K562 (cell line): ENCODE measurements around the gene HS3ST3A1. TPM values are rescaled to one million over a fixed set of nuclear protein-coding genes. Genes with fewer than 3 reads are reported as not detected.
A peak's percentile ranks its signal among the peaks of the same experiment; 100 is the strongest.

Experiments used
- ATAC-seq: fragments of 200-7000 bp; cut with Tn5 transposase; 3 replicates; pipeline ENCODE4 v1.9.1; 2020; ENCODE audit warnings: moderate library complexity
- BruUV-seq: library from RNA; stranded (reverse); fragments of 400-500 nt; replicated peaks from 2 replicates; lab custom pipeline; 2021; lab: Mats Ljungman, UMichigan
- CTCF ChIA-PET: fragments of 300-600 bp; formaldehyde crosslinking; extraction: SDS; loops from one replicate; lab custom pipeline; 2021; ENCODE audit warnings: low intra/inter-chr PET ratio; lab: Yijun Ruan, JAX
- POLR2A ChIA-PET: fragments of 300-600, 350-650 bp; sonication (Branson Sonifier 250); formaldehyde crosslinking; extraction: SDS; loops from one replicate; lab custom pipeline; 2021; ENCODE audit warnings: antibody characterized with exemption, inconsistent platforms; lab: Yijun Ruan, JAX
- DNase-seq, 4 experiments: peaks; one replicate each; pipeline versions ENCODE4 v3.0.0 to v3.0.0-alpha.2; 2011 to 2018; ENCODE audit warnings: low spot score in 3 of 4, mixed read lengths in 3 of 4; ENCODE audit errors: extremely low read depth in 1 of 4
- FAIRE-seq: peaks from 2 replicates; lab custom pipeline; 2011; peaks lifted over from hg19 to GRCh38; lab: Jason Lieb, UNC
- H2AFZ ChIP-seq: 2 replicates; pipeline ENCODE4 v1.6.0; 2011; ENCODE audit warnings: low read depth, low read length, control low read depth, inconsistent platforms
- H3K27ac ChIP-seq: fragments of 200-600 bp; 3 replicates; pipeline ENCODE4 v1.8.0; 2011; ENCODE audit warnings: low read depth, mild to moderate bottlenecking, control low read depth, inconsistent platforms, low read length, moderate library complexity, mixed read lengths; ENCODE audit errors: extremely low read depth
- H3K27me3 ChIP-seq, 2 experiments: fragments of 300-600 bp in 1 of 2; 2 replicates in 1 of 2; 3 replicates in 1 of 2; pipeline versions ENCODE4 v1.6.0 to v1.8.0; 2011; ENCODE audit warnings: inconsistent platforms in 2 of 2, low read length in 2 of 2, mild to moderate bottlenecking in 1 of 2, mixed read lengths in 1 of 2, moderate library complexity in 1 of 2; ENCODE audit not compliant: control insufficient read depth in 2 of 2, insufficient read depth in 2 of 2
- H3K36me3 ChIP-seq: fragments of 300-600 bp; 3 replicates; pipeline ENCODE4 v1.8.0; 2011; ENCODE audit warnings: mild to moderate bottlenecking, low read length, inconsistent platforms; ENCODE audit not compliant: control insufficient read depth, insufficient read depth
- H3K4me1 ChIP-seq, 2 experiments: fragments of 200-600 bp in 1 of 2; replicated peaks in 1 of 2; 2 replicates in 1 of 2; 3 replicates in 1 of 2; pipeline versions ENCODE4 v1.5.1 to v1.8.0; 2011; ENCODE audit warnings: inconsistent platforms in 2 of 2, low read length in 2 of 2, mild to moderate bottlenecking in 1 of 2, mixed read lengths in 1 of 2, moderate library complexity in 1 of 2; ENCODE audit not compliant: control insufficient read depth in 2 of 2, insufficient read depth in 2 of 2
- H3K4me2 ChIP-seq: 2 replicates; pipeline ENCODE4 v1.6.1; 2011; ENCODE audit warnings: low read length, control low read depth, inconsistent platforms, mixed read lengths; ENCODE audit not compliant: insufficient read depth
- H3K4me3 ChIP-seq: fragments of 200-600 bp; sonication (generic), shearing (Covaris generic); 2 replicates; pipeline ENCODE4 v1.5.1; 2016; ENCODE audit warnings: control low read depth, inconsistent platforms
- H3K79me2 ChIP-seq: fragments of 200-600 bp; 3 replicates; pipeline ENCODE4 v1.8.0; 2011; ENCODE audit warnings: low read length, inconsistent platforms; ENCODE audit not compliant: control insufficient read depth, insufficient read depth
- H3K9ac ChIP-seq, 2 experiments: 2 replicates each; pipeline versions ENCODE4 v1.6.0 to v1.6.1; 2011; ENCODE audit warnings: low read depth in 2 of 2, low read length in 2 of 2, control low read depth in 1 of 2, inconsistent platforms in 1 of 2, mild to moderate bottlenecking in 1 of 2, mixed read lengths in 1 of 2; ENCODE audit not compliant: insufficient read depth in 1 of 2
- H3K9me1 ChIP-seq: one replicate; pipeline ENCODE4 v1.6.0; 2011; ENCODE audit warnings: inconsistent platforms, mild to moderate bottlenecking, low read length, moderate library complexity; ENCODE audit not compliant: control insufficient read depth, insufficient read depth
- H3K9me3 ChIP-seq: replicated peaks from 2 replicates; pipeline ENCODE4 v1.5.1; 2011; ENCODE audit warnings: low read depth, low read length, inconsistent platforms; ENCODE audit not compliant: control insufficient read depth, insufficient read depth
- H4K20me1 ChIP-seq: replicated peaks from 2 replicates; pipeline ENCODE4 v1.6.1; 2011; ENCODE audit warnings: low read length, inconsistent platforms, mixed read lengths; ENCODE audit not compliant: control insufficient read depth, insufficient read depth
- ELK1 ChIP-seq: sonication (generic); formaldehyde crosslinking; IDR thresholded peaks from 2 replicates; pipeline ENCODE4 v1.8.1; 2022; ENCODE audit warnings: missing genetic modification reagents
- HDAC3 ChIP-seq: fragments of 450-650 bp; IDR thresholded peaks from 2 replicates; pipeline ENCODE4 v1.6.1; 2018; ENCODE audit warnings: borderline replicate concordance, mild to moderate bottlenecking, moderate library complexity; ENCODE audit not compliant: partially characterized antibody
- HNRNPL ChIP-seq: fragments of 200-400 bp; formaldehyde crosslinking; IDR thresholded peaks from 2 replicates; pipeline ENCODE4 v1.6.1; 2017; ENCODE audit warnings: low read depth, mild to moderate bottlenecking, low read length
- JUND ChIP-seq, 2 experiments: IDR thresholded peaks; 2 replicates in 1 of 2; 3 replicates in 1 of 2; pipeline ENCODE4 v1.6.1; 2011; ENCODE audit warnings: borderline replicate concordance in 2 of 2, low read depth in 2 of 2, low read length in 2 of 2, improper control_type of control experiment in 1 of 2, missing biosample characterization in 1 of 2, missing genetic modification characterization in 1 of 2, missing genetic modification reagents in 1 of 2
- NFIC ChIP-seq: fragments of 450-650 bp; IDR thresholded peaks from 2 replicates; pipeline ENCODE4 v1.6.1; 2017; ENCODE audit warnings: mild to moderate bottlenecking, inconsistent platforms
- SMAD3 ChIP-seq: fragments of 450-650 bp; formaldehyde crosslinking; conservative IDR thresholded peaks from 2 replicates; pipeline ENCODE4 v1.4.0; 2020; ENCODE audit warnings: mild to moderate bottlenecking
- STAT5A ChIP-seq: IDR thresholded peaks from 2 replicates; pipeline ENCODE4 v1.6.1; 2012; ENCODE audit warnings: low read length, inconsistent platforms, borderline replicate concordance
- TAF15 ChIP-seq: fragments of 200-400 bp; formaldehyde crosslinking; IDR thresholded peaks from 2 replicates; pipeline ENCODE4 v1.6.1; 2017; ENCODE audit warnings: mild to moderate bottlenecking, low read depth, low read length, moderate library complexity
- ZFP1 ChIP-seq: fragments of 450-650 bp; formaldehyde crosslinking; IDR thresholded peaks from 2 replicates; pipeline ENCODE4 v1.4.0; 2020; ENCODE audit warnings: mild to moderate bottlenecking, mixed read lengths
- ZNF253 ChIP-seq: fragments of 250-450 bp; sonication (Bioruptor Pico); conservative IDR thresholded peaks from 2 replicates; pipeline ENCODE4 v1.6.1; 2021; ENCODE audit warnings: mild to moderate bottlenecking
- ZNF318 ChIP-seq, 2 experiments: fragments of 450-650 bp; IDR thresholded peaks; 2 replicates each; pipeline ENCODE4 v1.6.1; 2016; ENCODE audit warnings: mild to moderate bottlenecking in 2 of 2, borderline replicate concordance in 1 of 2, low read depth in 1 of 2, moderate library complexity in 1 of 2
- ZNF696 ChIP-seq: fragments of 250-450 bp; sonication (Bioruptor Pico); conservative IDR thresholded peaks from 2 replicates; pipeline ENCODE4 v1.4.0; 2020; ENCODE audit warnings: mild to moderate bottlenecking, moderate library complexity
- whole genome bisulfite sequencing: fragments of 100-300 bp; shearing (Covaris generic); methylation state at CpG from one replicate; pipeline ENCODE4 v1.1.6; 2016; ENCODE audit warnings: low coverage, mixed read lengths; ENCODE audit not compliant: insufficient coverage; ENCODE audit errors: missing lambda C conversion rate; 5-methylcytosine and 5-hydroxymethylcytosine counted together
- in situ Hi-C: fragments of 300-500 bp; cut with MboI; formaldehyde crosslinking; loops from 4 replicates; pipeline ENCODE4 v1.15.0; 2018; ENCODE audit warnings: inconsistent platforms, mixed read lengths
- intact Hi-C: fragments of 100-400 bp; cut with micrococcal nuclease; formaldehyde crosslinking; loops from 2 replicates; pipeline ENCODE4 v1.14.2; 2022
- polyA plus RNA-seq, 8 experiments: library from polyadenylated mRNA; depleted of rRNA in 4 of 8; stranded (reverse) in 5 of 8; unstranded in 3 of 8; fragments of >200 nt; fragmentation: Nextera tagmentation in 2 of 8; fragmentation: Illumina TruSeq in 1 of 8; extraction: Ambion mirVana in 2 of 8; extraction: Trizol in 1 of 8; gene quantifications; 2 replicates each; pipeline versions ENCODE4 v1.2.1 to v1.2.3, GENCODE V29; 2011 to 2014; ENCODE audit warnings: inconsistent platforms in 1 of 8, missing spikeins in 1 of 8
- total RNA-seq, 7 experiments: library from RNA; depleted of rRNA in 6 of 7; stranded (reverse); fragments of >200 nt in 6 of 7; fragmentation: Illumina TruSeq in 2 of 7; extraction: Trizol in 2 of 7; gene quantifications; 2 replicates each; pipeline versions ENCODE4 v1.2.1 to v1.2.3, GENCODE V29; 2011 to 2021; ENCODE audit warnings: low replicate concordance in 1 of 7

Gene HS3ST3A1
- total and polyA plus RNA-seq, 9 of the 15 experiments (the other 6 are each of a cell fraction or from before 2014, with no cell fraction given), result 0.25 to 14.8 (median 2.3) TPM

DNA sequence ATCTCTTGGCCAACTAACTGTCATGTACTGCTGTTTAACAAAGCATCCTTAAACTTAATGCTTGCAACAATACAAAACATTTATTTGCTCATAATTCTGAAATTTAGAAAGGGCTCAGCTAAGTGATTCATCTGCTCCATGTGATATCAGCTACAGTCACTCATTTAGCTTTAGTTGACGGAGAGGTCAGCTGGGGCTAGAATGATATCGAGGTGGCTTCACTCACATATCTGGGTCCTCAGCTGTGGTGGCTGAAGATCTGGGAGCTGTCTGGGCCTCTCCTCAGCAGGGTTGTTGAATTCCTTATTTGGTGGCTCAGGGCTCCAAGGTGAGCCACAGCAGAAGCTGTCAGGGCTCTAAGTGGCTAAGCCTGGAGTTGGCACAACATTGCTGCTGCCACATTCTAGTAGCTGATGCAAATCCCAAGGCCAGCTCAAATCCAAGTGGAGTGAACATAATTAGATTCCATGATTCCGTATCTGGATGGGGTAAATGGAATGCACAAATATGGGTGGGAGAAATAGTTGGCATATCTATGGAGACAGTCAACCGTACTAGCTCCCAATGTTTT lies 62.8 kb downstream of the HS3ST3A1 start:
- Histone ChIP-seq H3K36me3 (peaks cover 5% of the 10 kb centered on the region; the same call in 1 of the 3 replicates), H3K9me3 (peaks cover 2% of the 10 kb centered on the region; the same call in 1 of the 2 replicates), H3K9ac (peak overlapping the region in 1 of 2 experiments; percentile 39; a peak in 1 of 4 replicates), H3K27ac (peak overlapping the region; percentile 60), H3K9me1 (no peaks in the 10 kb centered on the region), H3K4me2 (peak overlapping the region; percentile 40; the same call in 1 of the 2 replicates), H3K4me3 (no peak overlapping the region), H4K20me1 (no peaks in the 10 kb centered on the region), H3K79me2 (peaks cover 15% of the 10 kb centered on the region; the same call in 2 of the 3 replicates), H2AFZ (no peak overlapping the region), H3K4me1 (peaks cover 6 to 43% of the 10 kb centered on the region in 2 experiments), H3K27me3 (no peaks in the 10 kb centered on the region)
- POLR2A ChIA-PET, result interaction anchor here (0.8 to 1.7 kb wide), 5 partner anchors 9 to 30 kb away, joined by 3 to 6 read pairs (median 4); no protein-coding TSS in a partner anchor
- DNase-seq (peak; percentile 30 to 84 (median 52)), FAIRE-seq (peak; percentile 92), ATAC-seq (peak; percentile 87)
- no TSS peak for BruUV-seq
- 17% methylated on average over 3 of the region's 4 CpGs for WGBS
- intact Hi-C loops, result no loop called here
- in situ Hi-C loops, result no loop called here
- CTCF ChIA-PET, result no interaction called here
- TF ChIP-seq HDAC3, result peak; percentile 12
- TF ChIP-seq ZNF318 (IDR thresholded peaks at IDR 0.05; ENCODE audit: borderline replicate concordance in 1 of 2, low read depth in 1 of 2), result peak in 1 of 2 experiments; percentile 40; a peak in 2 of 4 replicates
- peak; percentile 72 for TF ChIP-seq STAT5A
- no peak for TF ChIP-seq HNRNPL
- TF ChIP-seq JUND (IDR thresholded peaks at IDR 0.05; ENCODE audit: borderline replicate concordance, low read depth, low read length), result peak; percentile 75
- TF ChIP-seq JUND (tag; IDR thresholded peaks at IDR 0.05; ENCODE audit: borderline replicate concordance, low read depth, low read length), result peak; percentile 77; the same call in 2 of the 3 replicates
- TF ChIP-seq NFIC, result peak; percentile 75
- TF ChIP-seq ZNF253, result no peak
- no peak for TF ChIP-seq ZNF696 (CRISPR knock-in tag)
- no peak for TF ChIP-seq ZFP1 (CRISPR knock-in tag)
- TF ChIP-seq ELK1 (CRISPR knock-in tag), result no peak
- no peak for TF ChIP-seq SMAD3 (CRISPR knock-in tag)
- TF ChIP-seq TAF15, result no peak
